HG02798 (cell line): ENCODE results near the gene CDC45.

Source experiments
- ATAC-seq: cut with Tn5 transposase; IDR thresholded peaks from one replicate; pipeline ENCODE4 v1.9.1; 2021; ENCODE audit warnings: mild to moderate bottlenecking; ENCODE audit not compliant: unreplicated experiment, poor library complexity

CDC45 gene

DNA sequence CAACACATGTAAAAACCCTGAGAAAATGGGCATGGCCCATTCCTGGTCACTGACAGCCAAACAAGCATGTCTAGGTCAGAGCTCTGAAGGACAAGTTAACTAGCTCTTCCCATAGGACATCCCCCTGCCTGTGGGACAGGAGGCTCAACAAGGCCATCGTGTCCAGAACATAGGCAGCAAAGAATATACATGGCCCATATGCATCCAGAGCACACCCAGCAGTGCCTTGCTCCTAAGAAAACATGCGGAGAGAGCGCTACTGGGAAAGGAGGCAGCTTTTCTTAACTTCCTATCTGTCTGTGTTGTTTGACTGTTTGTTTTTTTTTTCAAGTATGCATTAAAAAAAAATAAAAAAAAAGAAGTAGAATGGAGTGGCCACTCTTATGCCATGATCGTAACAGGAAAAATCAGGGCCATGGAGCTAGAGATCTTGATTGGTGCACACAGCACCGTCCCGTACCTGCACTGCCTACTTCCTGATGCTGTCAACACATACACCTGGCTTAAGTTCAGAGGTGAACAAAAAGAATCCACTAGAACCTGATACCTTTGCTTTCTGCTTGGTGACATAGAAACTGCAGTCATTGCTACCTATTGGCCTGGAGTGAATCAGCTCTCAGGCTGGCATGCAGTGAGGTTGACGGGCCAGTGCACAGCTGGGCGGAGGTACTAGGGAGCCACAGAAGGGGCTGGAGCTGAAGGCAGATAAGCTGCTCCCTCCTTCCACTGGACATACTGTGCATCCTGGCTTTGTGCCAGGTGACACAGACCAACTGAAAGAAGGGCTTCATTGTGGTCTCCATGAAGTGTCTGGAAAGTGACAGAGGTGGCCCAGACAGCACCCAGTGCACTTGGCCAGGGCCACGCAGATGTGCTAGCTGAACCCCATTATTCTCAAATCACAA is 12.6 kb upstream of the CDC45 start:
- ATAC-seq: no peak

DNA sequence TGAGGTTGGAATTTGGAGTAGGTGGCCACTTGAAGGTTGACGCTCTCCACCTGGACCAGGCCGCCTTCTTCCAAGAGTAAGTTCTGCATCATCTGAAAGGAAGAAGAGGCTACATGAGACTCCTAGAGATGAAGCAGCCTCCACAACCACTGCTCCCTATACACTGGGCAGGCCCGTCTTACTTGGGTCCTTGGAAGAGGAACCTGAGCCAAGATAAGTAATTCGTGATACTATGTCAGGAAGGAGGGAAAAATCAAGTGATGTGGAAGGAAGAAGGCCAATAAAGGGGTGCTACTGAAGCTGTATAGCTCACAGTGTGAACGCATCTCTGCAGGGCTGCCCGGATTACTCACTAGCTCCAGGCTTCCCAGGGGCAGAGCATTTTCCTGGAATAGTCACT is 11.8 kb upstream of the CDC45 start:
- no peak for ATAC-seq

DNA sequence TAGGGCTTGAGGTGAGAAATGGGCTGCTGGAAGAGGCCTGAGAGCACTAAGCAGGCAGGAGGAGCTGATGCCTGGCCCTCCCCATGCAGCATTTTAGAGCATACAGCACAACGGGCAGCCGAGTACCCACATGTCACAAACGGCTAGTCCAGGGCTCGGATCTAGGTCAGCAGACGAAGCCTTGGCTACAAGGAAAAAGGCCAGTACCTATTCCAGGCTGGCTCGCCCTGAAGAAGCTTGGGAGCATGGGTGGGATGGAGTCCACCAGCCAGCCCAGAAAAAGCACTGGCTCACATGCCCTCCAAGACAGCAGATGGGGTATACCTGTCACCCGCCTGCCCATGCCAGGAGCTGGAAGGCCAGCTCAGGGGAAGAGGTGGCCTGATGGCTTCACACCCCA is 10.3 kb upstream of the CDC45 start:
- ATAC-seq: no peak

DNA sequence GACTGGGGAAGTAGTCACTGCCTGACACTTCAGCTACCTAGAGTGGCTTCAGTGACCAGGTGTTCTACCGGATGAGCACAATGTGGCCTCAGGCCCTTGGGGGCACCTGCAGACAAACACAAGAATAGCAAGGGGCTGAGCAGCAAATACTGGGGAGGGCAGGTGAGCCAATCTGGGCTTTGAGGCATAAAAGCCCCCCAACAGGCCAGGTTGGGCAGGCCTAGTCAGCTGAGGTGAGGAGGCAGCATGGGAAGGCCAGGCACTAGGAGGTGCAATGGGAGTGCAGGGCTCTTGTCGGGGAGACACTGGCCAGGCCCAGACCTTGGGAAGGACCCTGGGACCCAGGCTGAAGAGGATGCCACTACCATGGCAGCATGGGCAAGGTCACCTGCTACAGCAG is 9.7 kb upstream of the CDC45 start:
- no peak for ATAC-seq

DNA sequence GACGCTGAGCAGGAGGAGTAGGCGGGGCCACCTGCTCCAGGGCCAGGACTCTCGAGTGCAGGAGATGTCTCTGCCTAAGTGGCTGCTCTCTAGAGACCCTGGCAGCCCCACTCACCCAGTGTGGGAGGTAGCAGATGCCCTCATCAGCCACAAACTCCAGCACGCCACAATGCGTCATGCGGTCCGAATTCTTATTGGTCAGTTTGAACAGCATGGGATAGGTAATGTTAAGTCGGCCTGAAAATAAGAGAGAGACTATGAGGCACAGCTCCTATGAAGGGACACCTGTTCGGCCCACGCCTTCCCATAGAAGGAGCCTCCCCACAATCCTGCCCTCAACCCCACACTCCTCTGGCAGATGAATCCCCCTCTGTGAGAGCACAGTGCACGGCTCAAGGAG is 8.1 kb upstream of the CDC45 start:
- ATAC-seq: no peak

DNA sequence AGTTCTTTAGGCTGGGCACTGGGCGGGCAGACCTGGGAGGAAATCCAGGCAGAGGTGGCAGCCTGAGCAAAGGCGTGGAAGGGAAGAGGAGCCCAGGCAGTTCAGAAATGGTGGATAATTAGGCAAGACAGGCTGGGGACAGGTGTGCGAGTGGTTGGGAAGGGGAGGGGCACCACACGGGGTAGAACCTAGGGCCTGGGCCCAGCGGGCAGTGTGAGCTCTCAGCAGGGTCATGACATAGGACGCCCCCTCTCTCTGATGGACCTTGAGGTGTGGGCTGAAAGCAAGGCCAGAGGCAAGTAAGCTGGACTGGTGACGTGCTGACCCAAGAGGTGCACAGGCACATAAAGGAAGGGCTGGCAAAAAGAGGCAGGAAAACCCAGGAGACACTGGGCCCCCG is 7.5 kb upstream of the CDC45 start:
- ATAC-seq: no peak

DNA sequence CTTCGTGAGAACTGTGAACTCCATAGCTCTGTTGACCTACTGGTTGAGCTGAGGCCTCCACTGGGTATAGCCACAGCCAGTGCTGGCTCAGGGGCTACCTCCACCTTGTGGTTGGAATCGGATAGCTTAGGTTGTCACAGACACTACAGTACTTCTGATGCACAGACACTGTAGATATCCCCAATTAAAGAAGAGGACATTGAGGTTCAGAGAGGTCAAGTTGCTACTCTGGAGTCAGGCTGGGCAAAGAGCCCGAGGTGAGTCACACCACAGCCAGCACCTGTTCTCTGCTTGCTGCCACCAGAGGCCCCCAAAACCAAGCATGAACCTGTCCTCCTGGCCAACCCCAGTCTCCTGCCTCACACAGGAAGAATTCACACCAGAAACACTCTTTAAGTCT is 6.1 kb upstream of the CDC45 start:
- no peak for ATAC-seq

DNA sequence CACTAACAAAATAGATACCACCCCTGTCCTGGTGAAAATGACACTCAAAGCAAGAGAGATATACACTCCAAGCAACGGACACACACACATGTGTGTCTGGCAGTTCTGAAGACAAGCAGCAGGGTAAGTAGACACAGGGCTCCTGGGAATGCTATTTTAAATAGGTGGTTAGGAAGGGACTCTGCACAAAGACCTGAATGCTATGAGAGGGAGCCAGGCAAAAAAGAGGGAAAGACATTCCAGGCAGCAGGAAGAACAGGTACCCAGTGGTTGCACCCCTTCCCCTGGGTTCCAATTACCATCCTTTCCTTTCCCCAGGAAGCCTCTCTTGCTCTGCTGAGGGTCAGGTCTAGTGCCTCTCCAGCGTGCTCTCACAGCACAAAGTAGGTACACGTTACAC is 3.7 kb upstream of the CDC45 start:
- ATAC-seq: no peak

DNA sequence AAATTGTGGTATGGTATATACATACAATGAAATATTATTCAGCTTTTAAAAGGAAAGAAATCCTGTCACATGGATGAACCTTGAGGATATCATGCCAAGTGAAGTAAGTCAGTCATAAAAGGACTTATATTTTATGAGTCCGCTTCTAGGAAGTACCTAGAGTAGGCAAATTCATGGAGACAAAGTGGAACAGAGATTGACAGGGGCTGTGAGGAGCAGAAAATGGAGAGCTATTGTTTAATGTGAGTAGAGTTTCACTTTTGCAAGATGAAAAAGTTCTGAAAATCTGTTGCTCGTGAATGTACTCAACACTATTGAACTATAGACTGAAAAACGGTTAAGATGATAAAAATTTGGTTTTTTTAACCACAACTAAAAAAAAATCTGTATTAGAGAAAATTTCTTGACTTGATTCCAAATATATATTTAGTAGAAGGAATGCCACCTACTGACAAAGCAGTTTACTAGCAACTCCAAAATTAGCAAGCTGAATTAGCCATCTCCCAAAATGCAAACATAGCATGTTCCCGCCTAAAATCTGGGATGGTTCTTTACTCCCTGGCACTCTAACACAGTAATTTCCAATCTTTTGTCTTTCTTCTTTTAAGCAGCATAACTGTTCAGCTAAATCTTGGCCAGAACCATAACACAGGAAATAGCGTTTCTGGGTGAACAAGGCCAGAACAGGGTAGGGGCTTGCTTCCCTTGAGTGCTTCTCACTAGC is 2.2 kb upstream of the CDC45 start:
- no peak for ATAC-seq

DNA sequence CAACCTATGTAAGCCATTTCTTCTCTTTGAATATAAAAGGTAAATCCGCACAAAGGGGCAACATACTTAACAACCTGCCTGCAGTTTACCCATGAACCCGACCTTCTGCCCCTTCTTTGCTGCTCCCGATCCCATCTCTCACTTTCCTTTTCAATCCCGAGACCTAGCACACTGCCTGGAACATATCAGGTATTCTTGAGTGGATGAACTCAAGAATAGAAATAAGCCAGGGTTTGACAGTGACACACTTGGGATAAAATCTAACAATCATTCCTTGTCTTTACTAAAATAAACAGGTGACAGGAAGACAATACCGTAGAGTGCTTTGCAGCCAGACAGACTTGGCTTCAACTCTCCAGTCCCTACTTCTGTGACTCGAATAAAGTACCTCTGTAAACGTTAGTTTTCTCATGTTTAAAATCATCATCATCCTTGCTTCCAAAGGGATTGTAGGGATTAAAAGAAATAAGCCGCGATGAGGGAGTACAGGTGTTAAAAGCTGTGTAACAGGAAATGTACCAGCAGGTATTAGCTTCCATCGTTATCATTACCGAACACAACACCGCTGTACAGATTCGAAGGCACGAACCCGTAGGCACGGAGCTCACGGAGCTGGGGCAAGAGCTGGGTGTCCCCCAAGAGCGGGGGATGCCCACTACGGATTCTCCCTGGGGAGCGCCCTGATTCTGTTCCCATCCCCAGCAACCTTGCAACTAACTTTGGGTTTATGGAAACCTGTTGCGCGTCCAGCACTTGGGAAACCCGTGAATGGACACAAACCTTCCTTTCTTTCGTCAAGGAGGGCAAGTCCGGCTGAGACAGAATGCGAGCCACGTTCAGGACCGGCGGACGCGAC is 1.4 kb upstream of the CDC45 start:
- no peak for ATAC-seq

DNA sequence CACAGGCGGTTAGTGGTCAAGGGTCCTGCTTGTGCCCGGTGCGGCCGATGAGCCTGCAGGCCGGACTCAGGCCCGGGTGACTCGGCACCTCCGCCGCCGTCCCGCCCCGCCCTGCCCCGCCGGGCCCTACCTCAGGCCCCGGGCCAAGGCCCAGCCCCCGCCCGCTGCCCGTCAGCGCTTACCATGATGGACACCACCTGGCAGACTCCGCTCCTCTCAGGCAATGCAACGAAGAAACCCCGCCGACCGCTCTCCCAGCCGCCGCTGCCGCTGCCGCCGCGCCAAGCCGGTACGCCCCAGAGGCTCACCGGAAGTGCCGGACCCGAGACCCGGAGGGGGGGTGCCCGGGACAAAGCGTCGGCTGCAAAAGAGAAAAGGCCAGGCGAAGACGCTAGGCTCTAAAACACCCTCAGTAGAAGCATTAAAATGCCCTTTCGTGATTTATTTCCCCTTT is 792 bp upstream of the CDC45 start, which contains the start of gene UFD1:
UFD1 (minus strand) TSS at position 293 of the 454 bp plus-strand sequence; CDS start at position 185, 108 bp downstream.
- ATAC-seq: peak; percentile 55

DNA sequence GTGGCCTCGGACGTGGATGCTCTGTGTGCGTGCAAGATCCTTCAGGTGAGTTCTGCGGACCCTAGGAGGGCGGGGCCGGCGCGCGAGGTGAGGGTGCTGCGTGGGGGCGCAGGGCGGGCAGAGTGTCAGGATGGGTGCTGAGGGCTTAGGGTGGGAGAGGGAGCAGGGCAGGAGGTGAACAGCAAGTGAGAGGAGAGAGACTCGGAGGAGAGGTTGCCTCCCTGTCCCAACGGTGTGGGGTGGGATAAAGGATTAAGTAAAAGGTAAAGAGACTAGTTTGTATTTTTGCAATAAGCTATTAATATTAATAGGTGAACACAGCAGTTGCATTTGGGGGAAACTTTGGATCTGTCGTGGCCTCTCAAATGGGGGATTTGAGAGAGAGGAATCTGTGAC is 451 bp downstream of the CDC45 start:
- peak; percentile 1 for ATAC-seq

DNA sequence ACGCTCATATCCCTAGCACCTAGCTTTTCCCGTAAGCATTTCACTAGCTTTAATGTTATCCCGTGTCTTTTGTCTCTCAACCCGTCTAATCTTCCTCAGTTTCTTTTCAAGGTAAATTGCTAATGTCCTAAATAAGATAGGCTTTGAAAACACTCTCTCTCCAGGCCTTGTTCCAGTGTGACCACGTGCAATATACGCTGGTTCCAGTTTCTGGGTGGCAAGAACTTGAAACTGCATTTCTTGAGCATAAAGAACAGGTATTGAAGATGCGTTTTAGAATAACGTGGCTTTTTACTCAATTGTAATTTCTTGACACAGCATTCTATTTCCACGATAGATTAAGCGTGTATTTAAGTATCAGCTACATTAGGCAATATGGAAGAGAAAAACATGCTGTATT is 1.1 kb downstream of the CDC45 start:
- no peak for ATAC-seq

DNA sequence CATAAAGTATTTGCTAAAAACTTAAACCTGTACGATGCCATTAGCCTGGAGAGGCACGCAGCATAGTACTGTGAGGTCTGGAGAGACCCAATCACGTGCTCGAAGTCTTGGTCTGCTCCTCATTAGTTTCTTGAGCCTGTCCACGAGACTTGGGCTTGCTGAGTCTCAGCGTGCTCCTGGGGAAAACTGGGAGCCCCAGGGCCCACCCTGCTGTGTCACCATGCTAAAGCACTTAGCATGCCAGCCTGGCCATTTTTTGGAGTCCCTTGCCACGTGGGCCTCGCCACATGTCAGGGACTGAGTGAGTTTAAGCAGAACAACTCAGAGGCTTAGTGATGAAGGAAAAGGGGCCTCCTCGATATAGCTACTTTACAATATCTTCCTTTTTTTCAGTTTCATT is 2.6 kb downstream of the CDC45 start:
- no peak for ATAC-seq

DNA sequence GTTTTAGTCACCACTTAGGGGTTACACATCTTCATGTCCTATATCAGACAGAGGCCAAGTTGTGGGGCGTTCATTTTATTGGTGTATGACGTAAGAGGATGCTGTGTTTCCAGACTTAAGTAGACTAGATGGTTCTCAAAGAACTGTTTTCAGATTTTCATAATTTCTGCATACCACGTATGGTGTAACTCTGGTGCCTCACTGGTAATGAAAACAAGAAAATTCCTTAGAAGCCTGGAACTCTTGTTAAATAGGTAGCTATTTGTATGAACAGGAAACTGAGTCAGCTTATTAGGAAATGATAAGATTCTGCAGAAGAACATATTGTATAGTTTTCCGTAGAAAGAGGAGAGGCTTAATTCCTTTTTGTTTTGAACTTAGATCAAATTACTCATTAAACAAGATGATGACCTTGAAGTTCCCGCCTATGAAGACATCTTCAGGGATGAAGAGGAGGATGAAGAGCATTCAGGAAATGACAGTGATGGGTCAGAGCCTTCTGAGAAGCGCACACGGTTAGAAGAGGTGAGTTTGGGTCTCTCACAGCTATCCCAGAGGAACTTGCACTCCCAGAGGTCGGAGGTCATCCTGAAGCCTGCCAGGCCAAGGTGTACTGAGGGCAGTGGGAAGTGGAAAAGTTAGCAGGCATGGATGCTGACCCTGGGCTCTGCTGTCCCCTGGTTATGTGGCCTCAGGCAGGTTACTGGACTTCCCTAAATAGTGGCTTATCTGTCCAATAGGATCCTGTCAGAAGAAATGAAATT is 3.9 kb downstream of the CDC45 start:
- no peak for ATAC-seq

DNA sequence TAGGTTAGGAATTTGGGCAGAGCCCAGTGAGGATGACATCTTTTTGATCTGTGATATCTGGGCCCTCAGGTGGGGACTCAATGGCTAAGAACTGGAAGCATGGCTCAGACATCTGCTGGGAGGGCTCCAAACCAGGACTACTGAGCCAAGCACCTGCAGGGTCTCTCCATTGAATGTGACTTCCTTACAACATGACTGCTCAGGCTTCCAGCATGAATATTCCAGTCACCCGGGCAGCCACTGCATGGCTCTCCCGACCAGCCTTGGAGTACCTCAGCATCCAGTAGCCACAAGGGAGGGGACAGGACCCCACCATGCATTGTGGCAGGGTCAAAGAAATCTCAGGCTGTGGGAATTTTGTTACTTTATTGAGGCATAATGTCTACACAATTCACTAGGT is 8.6 kb downstream of the CDC45 start:
- no peak for ATAC-seq

DNA sequence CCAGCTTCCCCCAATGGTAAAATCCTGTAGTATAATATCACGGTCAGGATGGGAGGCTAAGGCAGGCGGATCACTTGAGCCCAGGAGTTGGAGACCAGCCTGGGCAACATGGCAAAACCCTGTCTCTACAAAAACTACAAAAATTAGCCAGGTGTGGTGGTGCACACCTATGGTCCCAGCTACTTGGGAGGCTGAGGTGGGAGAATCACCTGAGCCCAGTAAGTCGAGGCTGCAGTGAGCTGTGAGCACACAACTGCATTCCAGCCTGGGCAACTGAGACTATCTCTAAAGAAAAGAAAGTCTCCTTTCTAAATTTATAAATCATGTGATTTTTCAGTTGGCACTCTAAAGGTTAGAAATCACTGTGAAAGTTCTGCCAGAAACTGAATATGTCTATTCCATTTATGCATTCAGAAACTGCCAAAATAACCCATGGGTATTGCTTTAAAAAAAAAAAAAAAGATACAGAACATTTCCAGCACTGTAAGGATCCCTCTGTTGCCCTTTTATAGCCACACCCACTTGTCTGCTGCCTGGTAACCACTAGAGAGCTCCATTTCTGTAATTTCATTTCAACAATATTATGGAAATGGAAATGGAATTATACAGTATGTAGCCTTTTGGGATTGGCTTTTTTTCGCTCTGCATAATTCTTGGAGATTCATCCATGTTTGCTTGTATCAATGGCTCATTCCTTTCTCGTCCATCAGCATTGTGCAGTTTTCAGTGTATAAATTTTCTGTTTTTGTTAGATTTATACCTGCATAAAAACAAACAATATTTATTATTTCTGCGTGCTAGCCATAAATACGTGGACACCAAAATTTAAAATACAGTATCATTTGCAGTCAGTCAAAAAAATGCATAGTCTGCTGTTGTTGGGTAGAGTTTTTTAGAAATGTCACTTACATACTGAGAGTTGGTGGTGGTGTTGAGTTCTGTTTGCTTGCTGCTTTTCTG is 9.4 kb downstream of the CDC45 start:
- ATAC-seq: no peak

DNA sequence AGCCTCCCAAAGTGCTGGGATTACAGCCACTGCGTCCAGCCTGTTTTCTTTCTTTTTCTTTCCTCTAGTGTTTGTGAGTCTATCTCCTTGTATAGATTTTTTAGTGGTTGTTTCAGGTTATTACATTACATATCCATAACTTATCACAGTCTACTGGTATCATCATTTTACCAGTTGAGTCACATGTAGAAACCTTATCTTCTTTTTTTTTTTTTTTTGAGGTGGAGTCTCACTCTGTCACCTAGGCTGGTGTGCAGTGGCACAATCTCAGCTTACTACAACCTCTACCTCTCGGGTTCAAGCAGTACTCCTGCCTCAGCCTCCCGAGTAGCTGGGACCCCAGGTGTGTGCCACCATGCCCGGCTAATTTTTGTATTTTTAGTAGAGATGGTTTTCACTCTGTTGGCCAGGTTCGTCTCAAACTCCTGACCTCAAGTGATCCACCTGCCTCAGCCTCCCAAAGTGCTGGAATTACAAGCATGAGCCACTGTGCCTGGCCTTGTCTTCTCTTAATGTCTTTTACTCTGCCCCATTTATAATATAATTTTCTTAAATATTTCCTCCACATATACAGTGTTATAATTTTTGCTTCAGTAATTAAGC is 11.0 kb downstream of the CDC45 start:
- no peak for ATAC-seq
